NOMO-1 treated with dmso at 0.1 percent for 144 hours (cell line): ENCODE results near the gene HEPHL1.

Experiments used
- DNase-seq: peaks from one replicate; lab custom pipeline; 2025; ENCODE audit not compliant: unreplicated experiment; lab: John Stamatoyannopoulos, UW

HEPHL1 gene

DNA sequence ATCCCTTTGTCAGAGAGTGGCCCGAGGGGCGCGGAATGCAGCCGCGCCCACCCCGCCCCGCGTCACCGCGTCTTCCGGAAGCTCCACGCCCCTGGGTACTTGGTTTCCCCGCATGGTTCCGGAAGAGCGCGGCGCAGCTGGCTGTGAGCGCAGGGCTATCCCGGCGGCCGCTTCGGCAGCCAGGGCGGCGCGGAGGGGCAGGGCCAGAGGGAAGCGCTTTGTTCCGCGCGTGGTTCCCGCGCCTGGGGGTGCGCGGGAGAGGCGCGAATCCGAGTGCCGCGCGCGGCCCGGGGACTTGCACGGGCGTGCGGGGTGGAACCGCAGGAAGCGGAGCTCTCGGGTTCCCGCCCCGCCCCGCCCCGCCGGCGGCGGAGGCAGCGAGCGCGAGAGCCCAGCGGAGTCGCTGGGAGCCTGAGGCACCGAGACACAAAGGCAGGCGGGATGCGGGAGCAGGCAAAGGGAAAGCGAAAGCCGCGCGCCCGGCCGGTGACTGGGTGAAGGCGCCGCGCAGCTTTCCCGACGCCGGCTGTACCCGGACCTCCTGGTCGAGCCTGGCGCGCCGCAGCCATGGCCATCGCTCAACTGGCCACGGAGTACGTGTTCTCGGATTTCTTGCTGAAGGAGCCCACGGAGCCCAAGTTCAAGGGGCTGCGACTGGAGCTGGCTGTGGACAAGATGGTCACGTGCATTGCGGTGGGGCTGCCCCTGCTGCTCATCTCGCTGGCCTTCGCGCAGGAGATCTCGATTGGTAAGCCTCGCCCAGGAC is 107.8 kb downstream of the HEPHL1 start, which contains the start of gene PANX1:
Gene PANX1 (plus strand): TSS at position 96 of the 766 bp plus-strand sequence. CDS start 472 bp downstream, at position 568.
- peak; percentile 71 for DNase-seq

DNA sequence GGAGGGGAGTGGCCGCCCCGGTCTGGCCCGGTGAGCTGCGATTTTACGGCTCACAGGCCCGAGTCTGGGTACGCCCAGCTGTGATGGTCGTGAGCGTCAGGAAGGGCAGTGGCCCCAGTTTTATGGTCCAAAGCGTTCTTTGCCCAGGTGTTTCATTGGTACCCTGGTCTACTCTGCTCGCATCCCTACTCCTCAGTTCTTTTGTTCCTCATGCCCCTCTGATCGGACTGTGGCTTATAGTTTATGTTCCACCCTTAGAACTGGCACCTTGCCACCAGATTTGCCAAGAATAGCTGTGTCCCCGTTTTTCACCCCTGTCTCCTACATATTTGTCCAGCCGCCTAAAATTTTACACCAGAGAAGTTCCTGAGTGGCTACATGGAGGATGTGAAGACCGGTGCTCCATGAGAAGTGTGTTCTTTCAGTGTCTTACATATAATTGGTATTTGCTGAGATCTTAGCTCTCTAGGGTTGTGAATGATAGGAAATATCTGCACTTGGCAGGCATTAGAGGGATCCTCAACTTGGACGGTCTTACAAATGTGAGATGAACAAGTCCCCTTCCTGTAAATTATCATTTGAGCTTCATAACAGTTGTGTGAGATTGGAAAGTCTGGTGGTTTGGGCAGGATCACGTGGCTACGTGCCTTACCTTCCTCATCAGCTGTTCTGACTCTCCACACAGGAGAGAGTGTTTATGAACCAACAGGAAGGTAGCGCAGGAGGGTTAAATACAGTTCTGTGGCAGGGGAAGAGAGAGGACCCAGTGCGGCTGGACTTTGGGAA is 108.6 kb downstream of the HEPHL1 start:
- no peak for DNase-seq

DNA sequence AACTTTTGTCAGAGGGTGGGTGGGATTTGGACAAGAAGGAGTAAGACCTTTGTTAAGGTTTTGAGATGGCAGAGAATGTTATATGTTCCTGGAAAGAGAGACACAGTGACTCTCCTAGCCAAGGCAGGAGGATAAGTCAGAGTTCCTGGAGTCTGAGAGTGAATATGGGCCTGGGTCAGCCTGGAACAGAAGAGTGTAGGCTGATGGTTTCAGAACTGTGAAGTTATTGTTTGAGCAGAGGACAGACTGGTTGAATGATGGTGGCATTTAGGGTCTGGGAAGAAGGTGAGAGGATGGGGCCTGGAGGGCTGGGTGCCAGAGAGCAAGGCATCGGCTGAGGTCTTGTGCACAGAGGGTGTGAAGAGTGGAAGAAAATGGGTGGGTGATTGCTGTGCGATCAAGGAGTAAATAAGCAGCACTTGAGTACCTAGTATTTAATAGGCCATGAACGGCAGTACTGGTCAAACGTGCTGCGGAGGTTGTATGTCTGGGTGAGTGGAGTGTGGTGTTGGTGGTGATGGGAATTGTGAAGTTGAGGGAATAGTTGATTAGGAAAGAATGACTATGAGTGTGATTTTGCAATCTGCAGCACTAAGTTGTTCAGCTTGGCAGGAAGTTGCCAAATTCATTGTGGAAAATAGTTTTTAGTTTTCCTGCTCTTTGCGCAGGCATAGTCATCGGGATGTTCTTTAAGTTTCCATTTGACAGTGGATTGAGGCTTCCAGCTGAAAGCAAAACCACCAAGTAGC is 109.3 kb downstream of the HEPHL1 start:
- no peak for DNase-seq

DNA sequence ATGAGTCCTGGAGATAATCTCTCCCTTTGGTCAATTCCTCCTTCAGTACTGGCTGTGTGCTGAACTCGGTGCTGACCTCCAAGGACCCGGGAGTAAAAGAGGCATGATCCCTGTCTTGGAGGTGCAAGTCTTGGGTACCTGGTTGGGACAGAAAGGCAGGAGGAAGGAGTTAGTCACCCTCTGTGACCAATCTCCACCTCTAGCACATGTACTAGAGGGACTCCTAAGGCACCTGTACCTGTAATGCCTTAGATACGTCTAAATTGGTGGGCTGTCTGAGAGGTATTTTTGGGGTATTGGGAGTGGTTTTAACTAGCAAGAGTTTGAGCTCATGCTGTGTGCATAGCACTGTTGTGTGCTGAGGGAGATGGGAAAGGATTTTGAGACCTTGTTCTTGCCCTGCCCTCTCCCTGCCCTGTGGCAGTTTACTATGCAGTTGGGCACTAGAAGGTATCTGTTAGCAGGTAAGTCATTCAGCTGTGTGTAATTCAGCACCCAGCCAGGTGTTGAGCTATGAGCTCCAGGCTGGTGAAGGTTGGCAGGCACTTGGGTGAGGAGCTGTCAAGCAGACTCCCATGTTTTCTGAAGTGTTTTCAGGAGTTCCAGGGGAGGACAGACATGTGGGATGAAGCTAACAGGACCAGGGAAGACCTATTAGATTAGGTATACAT is 110.0 kb downstream of the HEPHL1 start:
- no peak for DNase-seq

DNA sequence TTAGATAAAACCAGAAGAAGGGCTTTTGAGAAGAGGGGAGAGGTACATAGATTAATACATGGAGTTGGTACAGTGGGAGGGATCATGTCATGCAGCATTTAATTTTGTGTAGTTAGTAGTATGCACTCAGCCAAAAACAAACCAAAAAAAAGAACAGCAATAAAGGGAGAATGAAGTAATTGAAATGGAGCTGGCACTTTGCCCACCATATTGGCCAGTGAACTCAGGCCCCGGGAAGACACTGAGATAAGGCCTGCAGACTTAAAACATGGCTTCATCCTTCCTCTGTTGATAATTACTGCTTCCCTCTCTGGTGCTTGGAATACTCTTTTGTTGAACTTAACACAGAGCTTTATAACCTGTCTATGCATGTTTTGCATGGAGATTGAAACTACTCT is 110.6 kb downstream of the HEPHL1 start:
- no peak for DNase-seq

DNA sequence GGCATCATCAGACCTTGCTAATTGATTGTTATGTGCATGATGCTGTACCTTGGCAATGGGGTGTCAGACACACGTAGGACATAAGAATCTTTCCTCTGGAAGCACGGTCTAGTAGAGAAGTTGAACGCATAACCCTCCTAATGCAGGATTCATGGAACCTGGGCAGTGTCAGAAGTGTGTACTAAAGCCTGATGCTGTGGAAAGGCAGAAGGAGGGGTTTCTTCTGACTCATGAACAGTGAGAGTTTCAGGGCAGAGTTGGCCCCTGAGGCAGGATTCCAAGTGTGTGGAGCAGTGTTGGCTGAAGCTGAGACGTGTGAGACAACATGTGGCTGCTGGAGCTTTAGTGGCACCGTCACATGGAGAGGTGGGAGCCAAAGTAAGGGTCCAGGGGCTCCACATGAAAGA is 111.0 kb downstream of the HEPHL1 start:
- DNase-seq = no peak

DNA sequence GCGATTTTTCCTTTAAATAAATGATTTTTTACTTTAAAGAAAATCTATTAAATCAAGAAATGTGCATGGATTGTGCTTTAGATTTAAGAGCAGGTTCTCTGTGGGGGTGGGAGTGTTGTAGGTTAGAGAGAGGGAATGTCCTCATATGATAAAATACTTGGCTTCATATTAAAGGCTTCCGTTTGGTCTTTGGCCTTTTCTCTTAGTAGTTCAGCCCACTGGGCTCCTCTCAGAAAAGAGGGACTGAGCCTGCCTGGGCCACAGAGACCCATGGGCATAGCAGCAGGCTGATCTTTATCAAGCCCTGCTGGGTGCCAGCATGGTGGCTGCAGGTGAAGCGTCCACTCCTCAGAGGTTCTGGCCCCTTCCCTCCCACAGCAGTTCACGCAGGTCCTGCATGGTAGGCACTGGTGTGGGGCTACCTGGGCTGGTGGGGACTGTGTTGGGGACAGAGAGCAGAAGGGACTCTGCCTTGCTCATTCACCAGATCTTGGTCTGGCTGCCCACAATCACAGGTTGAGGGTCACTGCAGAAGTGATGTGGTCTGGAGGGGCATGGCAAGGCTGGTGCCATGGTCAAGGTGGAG is 111.8 kb downstream of the HEPHL1 start:
- DNase-seq = no peak

DNA sequence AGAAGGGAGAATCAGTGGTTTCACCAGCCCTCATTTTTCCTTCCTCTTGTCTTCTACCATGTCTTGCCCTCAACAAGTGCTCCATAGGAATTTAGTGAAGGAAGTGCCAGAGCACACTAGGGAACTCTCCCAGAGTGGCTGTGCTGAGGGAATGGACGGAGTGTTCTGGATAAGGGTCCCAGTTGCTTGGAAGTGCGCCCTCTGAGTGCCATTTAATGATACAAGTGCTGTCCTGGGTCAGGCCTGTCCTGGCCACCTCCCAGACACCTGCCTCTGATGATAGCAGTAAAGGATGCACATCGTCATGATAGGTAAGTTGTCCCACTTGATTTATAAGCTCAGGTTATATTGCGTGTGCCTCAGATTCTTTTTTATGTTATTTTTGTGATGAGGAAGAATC is 112.6 kb downstream of the HEPHL1 start:
- DNase-seq = no peak

DNA sequence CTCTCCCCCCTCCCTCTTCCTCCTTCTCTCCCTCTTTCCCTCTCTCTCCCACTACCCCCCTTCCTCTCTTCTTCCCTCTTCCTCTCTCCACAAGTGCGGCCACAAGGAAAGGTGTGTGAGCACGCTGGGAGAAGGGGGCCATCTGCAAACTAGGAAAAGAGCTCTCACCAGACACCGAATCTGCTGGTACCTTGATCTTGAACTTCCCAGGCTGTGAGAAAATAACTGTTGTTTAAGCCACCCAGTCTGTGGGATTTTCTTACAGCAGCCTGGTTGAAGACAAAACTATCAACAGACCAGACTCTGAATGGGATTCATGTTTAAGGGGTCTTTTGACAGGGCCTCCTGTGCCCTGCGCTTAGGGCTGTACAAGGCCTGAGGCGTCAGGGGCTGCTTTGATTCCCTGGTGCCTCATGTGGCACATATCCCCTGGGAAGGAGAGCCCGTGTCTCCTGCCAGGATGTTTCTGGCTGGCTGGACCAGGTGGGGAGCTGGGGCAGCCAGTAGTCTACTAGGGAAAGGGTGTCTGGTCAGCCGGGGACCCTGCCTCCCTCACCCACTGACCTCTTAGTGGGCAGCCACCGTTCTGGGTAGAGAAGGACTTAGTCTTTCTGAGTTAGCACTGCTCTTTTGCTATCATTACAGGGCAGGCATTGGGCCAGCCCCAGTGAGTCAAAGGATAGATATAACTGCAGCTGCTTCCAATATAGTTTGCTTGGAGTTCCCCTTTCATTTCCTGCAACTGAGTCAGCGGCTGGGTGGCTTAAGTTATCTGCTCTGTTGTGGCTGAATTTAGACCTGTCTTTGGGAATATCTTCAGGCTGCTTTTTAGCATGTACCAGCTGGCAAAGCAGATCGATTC is 113.7 kb downstream of the HEPHL1 start:
- DNase-seq = peak; percentile 12

DNA sequence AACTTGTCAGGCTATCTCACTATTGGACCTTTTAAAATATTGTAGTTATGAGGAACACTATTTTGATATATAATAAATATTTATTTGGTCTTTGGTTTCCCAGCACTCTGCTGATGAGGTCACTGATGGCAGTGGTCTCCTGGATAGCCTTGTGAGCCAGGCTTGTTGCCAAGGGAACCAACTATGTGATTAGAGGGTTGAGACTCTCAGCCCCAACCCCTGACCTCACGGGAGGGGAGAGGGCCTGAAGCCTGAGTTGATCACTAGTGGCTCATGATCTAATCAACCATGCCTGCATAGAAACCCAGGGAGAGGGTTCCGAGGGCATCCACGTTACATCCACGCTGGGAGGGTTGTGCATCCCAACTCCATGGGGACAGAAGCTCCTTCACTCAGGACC is 118.3 kb downstream of the HEPHL1 start:
- no peak for DNase-seq

DNA sequence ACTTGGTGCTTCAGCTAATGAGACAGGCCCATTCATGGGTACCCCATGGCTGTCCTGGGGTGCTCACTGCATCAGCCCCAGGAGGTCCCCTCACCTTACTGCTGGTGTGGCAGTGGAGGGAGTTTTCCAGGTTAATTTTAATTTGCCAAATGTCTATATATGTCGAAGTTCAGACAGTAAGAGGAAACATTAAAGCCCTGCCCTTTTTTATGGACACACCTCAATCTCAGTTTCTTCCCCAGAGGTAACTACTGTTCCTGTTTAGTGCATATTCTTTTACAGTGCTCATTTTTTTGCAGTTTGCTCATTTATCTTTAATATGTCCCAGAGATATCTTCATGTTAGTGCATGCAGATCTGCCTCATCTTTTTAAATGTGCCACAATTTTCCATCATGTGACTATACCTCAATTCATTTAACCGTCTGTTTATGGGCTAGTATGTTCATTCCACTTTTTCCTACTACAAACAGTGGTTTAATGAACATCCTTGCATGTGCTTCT is 119.1 kb downstream of the HEPHL1 start:
- DNase-seq = no peak

DNA sequence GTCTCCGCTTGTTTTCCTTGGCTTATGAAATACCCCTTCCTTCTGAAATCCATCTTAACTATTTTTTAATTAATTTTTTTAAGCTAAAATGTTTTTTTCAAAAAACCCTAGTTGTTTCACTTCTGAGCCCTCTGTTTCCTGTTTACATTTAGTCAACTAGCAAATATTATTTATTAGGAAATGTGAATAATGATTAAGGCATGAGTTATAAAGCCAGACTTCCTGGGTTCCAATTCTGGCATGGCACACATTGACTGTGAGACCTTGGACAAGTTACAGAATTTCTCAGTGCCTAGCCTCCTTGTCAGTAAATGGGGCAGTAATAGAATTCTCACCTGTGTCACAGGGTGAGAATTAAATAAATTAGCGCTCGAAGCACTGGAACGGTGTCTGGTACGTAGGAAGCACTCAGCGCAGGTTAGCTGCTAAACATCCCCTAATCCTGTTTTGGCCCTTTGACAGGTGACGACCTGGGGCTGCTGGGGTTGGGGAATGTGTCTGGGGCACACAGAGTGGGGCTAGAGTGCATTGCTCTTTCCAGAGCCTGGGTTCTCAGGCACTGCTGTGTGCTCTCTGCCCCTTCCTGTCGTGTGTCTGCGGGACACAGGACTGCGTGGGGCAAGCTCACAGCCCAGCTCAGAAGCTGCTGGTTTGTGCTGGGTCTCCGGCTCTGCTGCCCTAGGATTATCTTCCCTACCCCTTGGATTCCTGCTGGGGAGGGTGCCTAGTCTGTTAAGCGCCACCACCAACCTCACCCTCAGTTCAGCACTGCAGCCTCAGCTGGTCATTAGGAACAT is 120.6 kb downstream of the HEPHL1 start:
- DNase-seq = no peak

DNA sequence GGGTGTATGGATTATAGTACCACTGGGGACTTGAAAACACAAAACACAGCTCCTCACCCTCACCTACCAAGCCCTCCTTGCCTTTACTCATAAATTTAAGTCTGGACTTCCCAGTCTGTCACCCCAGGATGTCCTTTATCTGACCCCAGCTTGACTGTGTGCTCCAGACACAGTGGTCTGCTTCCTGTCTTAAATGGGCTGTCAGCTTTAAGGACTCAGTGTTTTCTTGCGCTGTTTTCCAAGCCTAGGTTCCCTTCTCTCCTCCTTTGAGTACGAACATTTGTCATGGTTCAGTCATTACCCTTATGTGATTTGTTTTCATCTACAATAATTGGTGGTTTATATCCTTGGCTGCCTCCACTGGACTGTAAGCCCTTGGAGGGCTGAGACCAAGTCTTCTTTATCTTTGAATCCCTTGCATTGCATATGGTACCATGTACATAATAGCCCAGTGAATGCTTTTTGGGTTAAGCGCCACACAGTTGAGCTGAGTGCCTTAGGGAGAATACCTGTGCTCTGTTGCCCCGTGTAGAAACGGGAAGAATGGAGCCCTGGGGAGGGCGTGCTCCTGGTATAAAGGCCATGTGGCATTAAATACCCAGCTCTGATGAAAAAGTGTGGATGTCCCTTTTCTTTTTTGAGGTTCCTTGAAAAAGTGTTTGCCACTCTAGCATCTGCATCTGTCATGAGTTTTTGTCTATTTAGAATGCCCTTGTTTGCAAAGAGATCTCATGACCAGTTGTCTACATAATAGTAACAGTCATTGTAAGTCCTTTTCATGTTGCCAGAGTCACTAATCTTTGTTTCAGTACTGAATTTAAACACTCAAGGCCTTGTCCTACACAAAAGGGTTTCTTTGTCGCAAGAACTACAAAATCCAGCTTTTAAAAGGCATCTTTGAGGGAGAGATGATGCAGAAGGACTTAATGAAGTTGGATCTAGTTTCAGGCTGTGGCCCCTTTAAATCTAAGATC is 121.4 kb downstream of the HEPHL1 start:
- DNase-seq = no peak

DNA sequence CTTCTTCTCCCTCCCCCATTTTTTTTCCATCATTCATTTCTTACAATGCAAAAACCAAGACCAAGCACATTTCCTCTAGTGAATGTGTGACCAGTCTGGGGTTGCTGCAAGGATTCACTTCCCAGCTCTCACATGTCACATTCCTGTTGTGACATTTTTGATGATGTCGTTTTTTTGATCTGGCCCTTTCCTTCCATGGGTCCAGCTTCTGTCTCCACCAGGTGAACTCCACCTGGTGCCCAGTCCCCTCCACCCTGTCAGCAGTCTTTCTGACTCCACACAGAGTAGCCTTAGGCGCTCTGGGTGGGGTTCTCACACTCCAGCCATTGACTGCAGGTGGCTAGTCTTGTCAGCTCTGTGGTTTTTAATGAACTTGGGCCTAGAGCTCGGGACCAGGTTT is 123.1 kb downstream of the HEPHL1 start:
- no peak for DNase-seq

DNA sequence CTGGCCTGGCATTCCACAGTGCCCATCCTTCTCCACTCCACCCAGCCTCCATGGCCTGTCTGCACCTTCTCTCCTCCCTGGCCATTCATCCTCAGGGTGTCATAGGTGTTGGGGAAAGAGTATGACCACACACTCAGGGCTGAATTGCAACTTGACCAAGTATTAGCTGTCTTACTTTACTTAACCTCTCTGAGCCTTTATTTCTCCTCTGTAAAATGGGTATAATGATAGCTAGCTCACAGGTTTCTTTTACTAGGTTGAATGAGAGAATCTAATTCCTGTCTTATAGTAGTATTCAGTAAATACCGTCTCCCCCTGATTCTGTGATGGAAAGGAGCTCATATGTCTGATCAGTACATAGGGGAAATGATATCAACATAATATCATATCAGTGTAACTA is 123.5 kb downstream of the HEPHL1 start:
- no peak for DNase-seq

DNA sequence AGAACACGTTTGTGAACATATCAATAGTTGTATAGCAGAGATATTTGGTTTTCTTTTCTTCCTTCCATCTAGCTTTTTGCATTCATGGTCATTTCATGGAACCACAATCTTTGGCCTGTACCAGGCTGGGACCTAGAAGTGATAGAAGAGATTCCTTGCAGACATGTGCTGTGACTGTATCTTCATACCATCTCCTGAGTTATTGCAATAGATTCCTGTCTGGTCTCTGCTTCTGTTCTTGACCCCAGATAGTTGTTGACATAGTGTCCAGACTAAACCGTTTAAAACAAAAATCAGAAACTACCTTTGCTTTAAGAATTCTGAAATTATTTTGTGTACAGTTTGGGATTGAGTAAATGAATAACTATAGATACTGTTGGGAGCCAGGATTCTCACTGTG is 124.3 kb downstream of the HEPHL1 start:
- DNase-seq = no peak

DNA sequence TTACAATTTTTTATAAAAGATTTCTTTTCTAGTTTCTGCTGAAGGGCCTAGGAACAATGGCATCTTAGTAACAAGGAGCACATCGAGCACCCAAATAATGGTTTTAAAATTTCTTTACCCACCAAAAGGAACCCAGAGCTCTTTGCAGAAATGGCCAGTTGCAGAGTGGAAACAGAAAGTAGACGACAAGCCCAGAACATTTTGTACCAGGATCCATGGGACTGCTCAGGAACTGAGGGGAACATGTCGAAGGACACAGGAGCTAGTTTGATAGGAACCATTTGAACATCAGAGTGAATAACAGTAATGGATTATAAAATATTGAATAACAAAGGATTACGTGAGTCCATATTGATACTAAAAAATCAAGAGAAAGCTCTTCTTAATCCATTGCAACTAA is 124.8 kb downstream of the HEPHL1 start:
- no peak for DNase-seq

DNA sequence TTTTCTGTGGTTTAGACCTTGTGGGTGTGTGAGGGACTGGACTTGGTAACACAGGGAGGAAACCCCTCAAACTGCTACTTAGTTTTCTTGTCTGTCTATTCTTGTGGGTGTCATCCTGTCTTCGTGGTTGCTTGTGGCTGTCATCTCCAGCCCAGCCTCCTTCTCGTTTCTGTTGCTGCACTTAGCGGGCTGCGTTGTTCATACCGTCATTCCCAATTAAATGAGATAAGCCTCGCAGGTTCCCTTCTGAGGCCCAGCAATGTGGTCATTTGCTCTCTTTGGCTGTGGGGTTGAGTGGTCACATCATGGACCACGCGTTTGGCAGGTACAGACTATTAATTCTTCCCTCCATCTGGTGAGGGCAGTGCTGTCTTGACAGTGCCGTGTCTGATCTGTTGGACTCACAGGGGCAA is 126.3 kb downstream of the HEPHL1 start:
- DNase-seq = no peak
